HCT116 (cell line): Measurements from ENCODE around the gene ZBTB7C. TPM values are rescaled to one million over a fixed set of nuclear protein-coding genes. Genes with fewer than 3 reads are reported as not detected.

Experiments used
- ATAC-seq: fragments of 200-7000 bp; cut with Tn5 transposase; 2 replicates; pipeline ENCODE4 v1.9.1; 2020; ENCODE audit warnings: mild to moderate bottlenecking, moderate library complexity
- BruUV-seq: library from RNA; stranded (reverse); fragments of 400-500 nt; replicated peaks from 2 replicates; lab custom pipeline; 2021; lab: Mats Ljungman, UMichigan
- CTCF ChIA-PET: fragments of 300-600 bp; sonication (Branson Sonifier 250); formaldehyde crosslinking; loops from one replicate; lab custom pipeline; 2021; ENCODE audit warnings: antibody characterized with exemption; lab: Charles Lee
- POLR2A ChIA-PET: fragments of 300-600, 350-600 bp; sonication (Branson Sonifier 250); formaldehyde crosslinking; loops from one replicate; lab custom pipeline; 2021; ENCODE audit warnings: antibody characterized with exemption; lab: Charles Lee
- RAD21 ChIA-PET, 2 experiments: fragments of 300-600 bp; sonication (Branson Sonifier 250); formaldehyde crosslinking; loops; one replicate each; lab custom pipeline; 2023; ENCODE audit warnings: low total read pairs in 2 of 2; ENCODE audit not compliant: uncharacterized antibody in 2 of 2, unreplicated experiment in 2 of 2, low non-redundant PET in 1 of 2; lab: Charles Lee
- DNase-seq: peaks from one replicate; pipeline ENCODE4 v3.0.0-alpha.2; 2010; ENCODE audit warnings: low read depth, low spot score
- H2AFZ ChIP-seq: fragments of 200-600 bp; shearing (Covaris generic), sonication (generic); 2 replicates; pipeline ENCODE4 v1.6.1; 2017; ENCODE audit warnings: low read depth, mixed run types, mixed read lengths, antibody characterized with exemption, low read length; ENCODE audit not compliant: poor library complexity, severe bottlenecking
- H3K27ac ChIP-seq: 2 replicates; pipeline ENCODE4 v1.5.1; 2012; ENCODE audit warnings: low read depth, low read length
- H3K27me3 ChIP-seq: fragments of 200-600 bp; sonication (generic); 2 replicates; pipeline ENCODE4 v1.6.1; 2016; ENCODE audit warnings: mixed run types, low read length, mixed read lengths; ENCODE audit not compliant: insufficient read depth
- H3K36me3 ChIP-seq, 2 experiments: fragments of 200-500 bp in 1 of 2; fragments of 200-600 bp in 1 of 2; sonication (Bioruptor generic) in 1 of 2; sonication (generic) in 1 of 2; 2 replicates each; pipeline versions ENCODE4 v1.5.1 to v1.6.1; 2014 to 2016; ENCODE audit warnings: low read length in 2 of 2, inconsistent platforms in 1 of 2, mixed read lengths in 1 of 2, mixed run types in 1 of 2; ENCODE audit not compliant: insufficient read depth in 2 of 2, control insufficient read depth in 1 of 2
- H3K4me1 ChIP-seq, 2 experiments: fragments of 200-600 bp in 1 of 2; sonication (generic) in 1 of 2; 2 replicates each; pipeline versions ENCODE4 v1.5.1 to v1.6.1; 2012 to 2017; ENCODE audit warnings: low read length in 2 of 2, inconsistent platforms in 1 of 2, mild to moderate bottlenecking in 1 of 2, mixed read lengths in 1 of 2, mixed run types in 1 of 2, moderate library complexity in 1 of 2; ENCODE audit not compliant: insufficient read depth in 2 of 2, control insufficient read depth in 1 of 2
- H3K4me2 ChIP-seq: fragments of 200-600 bp; sonication (generic); 2 replicates; pipeline ENCODE4 v1.6.1; 2017; ENCODE audit warnings: mixed run types, low read length, mixed read lengths
- H3K4me3 ChIP-seq, 2 experiments: fragments of 200-600 bp in 1 of 2; sonication (generic) in 1 of 2; replicated peaks in 1 of 2; 2 replicates each; pipeline ENCODE4 v1.5.1; 2011 to 2016; ENCODE audit warnings: low read length in 2 of 2, control low read depth in 1 of 2, low read depth in 1 of 2, mild to moderate bottlenecking in 1 of 2, mixed read lengths in 1 of 2, mixed run types in 1 of 2
- H3K79me2 ChIP-seq: fragments of 200-600 bp; sonication (generic); 2 replicates; pipeline ENCODE4 v1.6.1; 2017; ENCODE audit warnings: mild to moderate bottlenecking, mixed run types, low read length, moderate library complexity, mixed read lengths; ENCODE audit not compliant: insufficient read depth
- H3K9ac ChIP-seq: fragments of 200-600 bp; sonication (generic); 2 replicates; pipeline ENCODE4 v1.6.1; 2016; ENCODE audit warnings: low read length, mixed read lengths
- H3K9me2 ChIP-seq: fragments of 200-600 bp; sonication (generic), shearing (Covaris generic); 2 replicates; pipeline ENCODE4 v1.6.1; 2017; ENCODE audit warnings: mixed run types, mild to moderate bottlenecking, moderate library complexity; ENCODE audit not compliant: insufficient read depth
- H3K9me3 ChIP-seq, 2 experiments: fragments of 200-500 bp in 1 of 2; fragments of 200-600 bp in 1 of 2; sonication (Bioruptor generic) in 1 of 2; sonication (generic) in 1 of 2; 2 replicates each; pipeline ENCODE4 v1.6.1; 2014 to 2017; ENCODE audit warnings: low read length in 2 of 2, mixed read lengths in 2 of 2, inconsistent platforms in 1 of 2, low read depth in 1 of 2, mild to moderate bottlenecking in 1 of 2, mixed run types in 1 of 2, moderate library complexity in 1 of 2; ENCODE audit not compliant: control insufficient read depth in 1 of 2, insufficient read depth in 1 of 2
- H4K20me1 ChIP-seq: fragments of 200-600 bp; sonication (generic), shearing (Covaris generic); 2 replicates; pipeline ENCODE4 v1.6.1; 2017; ENCODE audit warnings: mixed run types, mild to moderate bottlenecking, moderate library complexity; ENCODE audit not compliant: insufficient read depth
- JUND ChIP-seq: IDR thresholded peaks from 2 replicates; pipeline ENCODE4 v1.6.1; 2012
- POLR2A ChIP-seq: IDR thresholded peaks from 2 replicates; pipeline ENCODE4 v1.7.0; 2011; ENCODE audit warnings: borderline replicate concordance; ENCODE audit not compliant: insufficient read depth, insufficient read length; ENCODE audit errors: extremely low read depth
- POLR2AphosphoS5 ChIP-seq: IDR thresholded peaks from 2 replicates; pipeline ENCODE4 v1.6.1; 2011; ENCODE audit warnings: mild to moderate bottlenecking, low read depth, low read length, moderate library complexity
- RAD21 ChIP-seq: IDR thresholded peaks from 2 replicates; pipeline ENCODE4 v1.6.1; 2012; ENCODE audit warnings: low read depth, mild to moderate bottlenecking
- SRF ChIP-seq: IDR thresholded peaks from 2 replicates; pipeline ENCODE4 v1.6.1; 2012; ENCODE audit warnings: low read depth
- ZBTB33 ChIP-seq: IDR thresholded peaks from 2 replicates; pipeline ENCODE4 v1.6.1; 2011; ENCODE audit warnings: mild to moderate bottlenecking, low read length, moderate library complexity; ENCODE audit not compliant: insufficient replicate concordance; ENCODE audit errors: extremely low read depth
- intact Hi-C: fragments of 100-400 bp; cut with micrococcal nuclease; formaldehyde crosslinking; loops from 2 replicates; pipeline ENCODE4 v1.10.0; 2022
- total RNA-seq: library from RNA; stranded (reverse); gene quantifications from one replicate; pipeline ENCODE4 v1.2.1, GENCODE V29; 2021; ENCODE audit not compliant: unreplicated experiment
- TF ChIP-seq, protein P1 (sequence below): IDR thresholded peaks from 2 replicates; pipeline ENCODE4 v1.6.1; 2012; ENCODE audit warnings: low read depth

The ZBTB7C gene
- total RNA-seq, 1 experiment from 2014 or later: 0.37 TPM

GRCh38 chr18:48039769-48040215 is 369.4 kb downstream of the ZBTB7C start:
- no peaks in the 10 kb centered on the region for H3K9me3 ChIP-seq
- H3K79me2 ChIP-seq: no peaks in the 10 kb centered on the region
- no peak overlapping the region for H3K4me2 ChIP-seq
- H3K4me3 ChIP-seq: no peak overlapping the region
- H3K27ac ChIP-seq: no peak overlapping the region
- no peaks in the 10 kb centered on the region for H4K20me1 ChIP-seq
- TF ChIP-seq RAD21 (no peak), ZBTB33 (no peak)
- BruUV-seq: no TSS peak
- intact Hi-C loops: no loop called here
- no peak for DNase-seq
- H2AFZ ChIP-seq: no peak overlapping the region
- H3K36me3 ChIP-seq: no peaks in the 10 kb centered on the region
- H3K27me3 ChIP-seq: no peaks in the 10 kb centered on the region
- H3K4me1 ChIP-seq: peaks cover 0 to 10% of the 10 kb centered on the region in 2 experiments; a peak in 1 of 4 replicates
- ChIA-PET POLR2A (no interaction called here), CTCF (interaction anchor here (2.7 kb wide), 1 partner anchor 405 kb away, joined by 7 read pairs; no protein-coding TSS in a partner anchor), RAD21 (no interaction called here)
- no peak overlapping the region for H3K9ac ChIP-seq
- ATAC-seq: no peak
- no peaks in the 10 kb centered on the region for H3K9me2 ChIP-seq

GRCh38 chr18:48038636-48039035 is 370.5 kb downstream of the ZBTB7C start:
- ChIA-PET RAD21 (no interaction called here), POLR2A (no interaction called here), CTCF (interaction anchor here (1.1 to 2.7 kb wide), 5 partner anchors 190 to 418 kb away, joined by 3 to 22 read pairs (median 7); no protein-coding TSS in a partner anchor)
- Histone ChIP-seq H3K79me2 (no peaks in the 10 kb centered on the region), H4K20me1 (no peaks in the 10 kb centered on the region), H3K36me3 (no peaks in the 10 kb centered on the region), H2AFZ (no peak overlapping the region), H3K4me3 (no peak overlapping the region), H3K4me1 (peaks cover 0 to 10% of the 10 kb centered on the region in 2 experiments; a peak in 1 of 4 replicates), H3K27ac (no peak overlapping the region), H3K4me2 (no peak overlapping the region), H3K9me2 (no peaks in the 10 kb centered on the region), H3K27me3 (no peaks in the 10 kb centered on the region), H3K9ac (no peak overlapping the region), H3K9me3 (no peaks in the 10 kb centered on the region)
- TF ChIP-seq POLR2A (no peak), SRF (no peak), JUND (no peak), POLR2AphosphoS5 (no peak)
- TF ChIP-seq, protein P1, sequence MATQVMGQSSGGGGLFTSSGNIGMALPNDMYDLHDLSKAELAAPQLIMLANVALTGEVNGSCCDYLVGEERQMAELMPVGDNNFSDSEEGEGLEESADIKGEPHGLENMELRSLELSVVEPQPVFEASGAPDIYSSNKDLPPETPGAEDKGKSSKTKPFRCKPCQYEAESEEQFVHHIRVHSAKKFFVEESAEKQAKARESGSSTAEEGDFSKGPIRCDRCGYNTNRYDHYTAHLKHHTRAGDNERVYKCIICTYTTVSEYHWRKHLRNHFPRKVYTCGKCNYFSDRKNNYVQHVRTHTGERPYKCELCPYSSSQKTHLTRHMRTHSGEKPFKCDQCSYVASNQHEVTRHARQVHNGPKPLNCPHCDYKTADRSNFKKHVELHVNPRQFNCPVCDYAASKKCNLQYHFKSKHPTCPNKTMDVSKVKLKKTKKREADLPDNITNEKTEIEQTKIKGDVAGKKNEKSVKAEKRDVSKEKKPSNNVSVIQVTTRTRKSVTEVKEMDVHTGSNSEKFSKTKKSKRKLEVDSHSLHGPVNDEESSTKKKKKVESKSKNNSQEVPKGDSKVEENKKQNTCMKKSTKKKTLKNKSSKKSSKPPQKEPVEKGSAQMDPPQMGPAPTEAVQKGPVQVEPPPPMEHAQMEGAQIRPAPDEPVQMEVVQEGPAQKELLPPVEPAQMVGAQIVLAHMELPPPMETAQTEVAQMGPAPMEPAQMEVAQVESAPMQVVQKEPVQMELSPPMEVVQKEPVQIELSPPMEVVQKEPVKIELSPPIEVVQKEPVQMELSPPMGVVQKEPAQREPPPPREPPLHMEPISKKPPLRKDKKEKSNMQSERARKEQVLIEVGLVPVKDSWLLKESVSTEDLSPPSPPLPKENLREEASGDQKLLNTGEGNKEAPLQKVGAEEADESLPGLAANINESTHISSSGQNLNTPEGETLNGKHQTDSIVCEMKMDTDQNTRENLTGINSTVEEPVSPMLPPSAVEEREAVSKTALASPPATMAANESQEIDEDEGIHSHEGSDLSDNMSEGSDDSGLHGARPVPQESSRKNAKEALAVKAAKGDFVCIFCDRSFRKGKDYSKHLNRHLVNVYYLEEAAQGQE: no peak
- DNase-seq (no peak), ATAC-seq (no peak)
- no TSS peak for BruUV-seq
- intact Hi-C loops: no loop called here
